Stimulated activated naive CD8-positive, alpha-beta T cell treated with anti-CD3 and anti-CD28 coated beads, Interleukin-15, Interleukin-2, amounts not matched to agents 100 ng/mL and 50 ng/mL, for 24 hours (primary cell): ENCODE results near the gene ZNF443.
"Not testable (repeated sequence)": the region's sequence is repeated elsewhere in the genome, so short reads cannot be mapped to it uniquely, and the experiment has no call there.

Source experiments
- H3K27ac Mint-ChIP-seq: one replicate; pipeline ENCODE4 v1.8.0; 2021; ENCODE audit warnings: mild to moderate bottlenecking, mixed read lengths
- H3K27me3 Mint-ChIP-seq: one replicate; pipeline ENCODE4 v1.8.0; 2021; ENCODE audit warnings: mixed read lengths
- H3K36me3 Mint-ChIP-seq: one replicate; pipeline ENCODE4 v1.8.0; 2021; ENCODE audit warnings: low read depth, mixed read lengths
- H3K4me1 Mint-ChIP-seq: one replicate; pipeline ENCODE4 v1.8.0; 2021; ENCODE audit warnings: low read depth, mixed read lengths
- H3K4me3 Mint-ChIP-seq: one replicate; pipeline ENCODE4 v1.8.0; 2021; ENCODE audit warnings: mild to moderate bottlenecking, mixed read lengths
- H3K9me3 Mint-ChIP-seq: one replicate; pipeline ENCODE4 v1.8.0; 2021; ENCODE audit warnings: mixed read lengths

The ZNF443 gene

DNA sequence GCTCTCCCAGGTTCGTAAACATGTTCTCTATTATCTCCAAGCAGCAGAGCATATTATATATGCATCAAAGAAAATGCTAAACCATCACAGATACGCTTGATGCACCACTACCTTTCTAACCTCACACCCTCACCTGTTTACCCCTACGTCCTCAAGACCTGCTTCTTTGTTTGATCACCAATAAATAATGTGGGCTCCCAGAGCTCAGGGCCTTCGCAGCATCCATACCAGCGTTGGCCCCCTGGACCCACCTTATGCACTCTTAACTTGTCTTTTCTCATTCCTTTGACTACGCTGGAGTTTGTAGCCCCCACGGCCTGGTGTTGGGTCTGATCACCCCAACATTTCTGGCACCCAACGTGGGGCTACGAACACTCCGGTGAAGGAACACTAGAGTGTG, 10.0 kb upstream of the ZNF443 start:
- H3K9me3 Mint-ChIP-seq: peaks cover 35% of the 10 kb centered on the region
- no peaks in the 10 kb centered on the region for H3K4me1 Mint-ChIP-seq
- peaks cover 16% of the 10 kb centered on the region for H3K36me3 Mint-ChIP-seq
- no peak overlapping the region for H3K4me3 Mint-ChIP-seq
- H3K27ac Mint-ChIP-seq: no peak overlapping the region
- no peaks in the 10 kb centered on the region for H3K27me3 Mint-ChIP-seq

GRCh38 chr19:12448808-12449207, 8.0 kb upstream of the ZNF443 start:
- H3K4me1 Mint-ChIP-seq: no peaks in the 10 kb centered on the region
- no peak overlapping the region for H3K27ac Mint-ChIP-seq
- H3K27me3 Mint-ChIP-seq: no peaks in the 10 kb centered on the region
- peaks cover 38% of the 10 kb centered on the region for H3K9me3 Mint-ChIP-seq
- H3K36me3 Mint-ChIP-seq: peaks cover 16% of the 10 kb centered on the region
- no peak overlapping the region for H3K4me3 Mint-ChIP-seq

GRCh38 chr19:12439686-12440540, 908 bp downstream of the ZNF443 start:
- Mint-ChIP-seq H3K36me3 (peaks cover 28% of the 10 kb centered on the region), H3K9me3 (peaks cover 23% of the 10 kb centered on the region), H3K4me3 (peak overlapping the region; percentile 99), H3K4me1 (peaks cover 13% of the 10 kb centered on the region), H3K27ac (peak overlapping the region; percentile 82)
- not testable (repeated sequence) for H3K27me3 Mint-ChIP-seq

- not testable (repeated sequence) for H3K4me1 Mint-ChIP-seq, H3K4me3 Mint-ChIP-seq, H3K27me3 Mint-ChIP-seq, H3K27ac Mint-ChIP-seq
- H3K36me3 Mint-ChIP-seq: peaks cover 78% of the 10 kb centered on the region
- peaks cover 47% of the 10 kb centered on the region for H3K9me3 Mint-ChIP-seq
Measured at GRCh38 chr19:12430726-12431299, 10.0 kb downstream of the ZNF443 start.

DNA sequence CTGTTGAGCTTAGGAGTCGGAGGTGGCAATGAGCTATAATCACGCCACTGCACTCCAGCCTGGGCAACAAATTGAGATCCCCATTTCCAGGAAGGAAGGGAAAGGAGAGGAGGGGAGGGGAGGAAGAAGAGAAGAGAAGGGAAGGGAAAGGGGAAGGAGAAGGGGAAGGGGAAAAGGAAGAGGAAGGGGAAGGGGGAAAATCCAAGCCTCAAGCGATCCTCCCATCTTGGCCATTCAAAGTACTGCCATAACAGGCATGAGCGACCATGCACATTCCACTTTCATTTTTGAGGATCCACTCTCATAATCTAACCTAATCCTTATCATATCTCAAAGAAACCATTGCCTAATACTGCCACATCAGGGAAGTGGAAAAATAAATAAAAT, 14.9 kb downstream of the ZNF443 start:
- Mint-ChIP-seq H3K27ac (no peak overlapping the region), H3K4me3 (no peak overlapping the region), H3K36me3 (peaks cover 63% of the 10 kb centered on the region), H3K27me3 (no peaks in the 10 kb centered on the region), H3K9me3 (peaks cover 32% of the 10 kb centered on the region), H3K4me1 (no peaks in the 10 kb centered on the region)

DNA sequence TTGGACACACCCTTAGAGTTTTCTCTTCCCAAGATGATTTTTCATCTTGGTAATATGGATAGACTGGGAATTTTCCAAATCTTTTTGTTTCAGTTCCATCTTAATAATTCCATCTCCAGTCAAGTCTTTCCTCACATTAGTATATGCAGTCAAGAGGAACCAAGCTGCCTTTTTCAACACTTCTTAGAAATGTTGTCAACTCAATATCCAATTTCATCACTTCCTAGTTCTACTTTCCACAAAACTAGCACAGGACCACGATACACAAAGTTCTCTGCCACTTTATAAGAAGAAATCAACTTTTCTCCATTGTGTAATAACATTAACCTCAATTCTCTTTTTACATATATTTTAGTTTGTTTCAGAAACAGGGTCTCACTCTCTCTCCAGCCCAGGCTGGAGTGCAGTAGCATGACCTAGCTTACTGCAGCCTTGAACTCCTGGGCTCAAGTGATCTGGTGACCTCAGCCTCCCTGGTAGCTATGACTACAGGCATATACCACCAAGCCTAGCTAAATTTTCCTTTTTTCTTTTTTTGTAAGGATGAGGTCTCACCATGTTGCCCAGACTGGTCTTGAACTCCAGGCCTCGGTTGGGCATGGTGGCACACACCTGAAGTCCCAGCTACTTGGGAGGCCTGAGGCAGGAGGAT, 15.5 kb downstream of the ZNF443 start:
- no peaks in the 10 kb centered on the region for H3K4me1 Mint-ChIP-seq
- H3K36me3 Mint-ChIP-seq: peaks cover 62% of the 10 kb centered on the region
- peaks cover 27% of the 10 kb centered on the region for H3K9me3 Mint-ChIP-seq
- H3K27me3 Mint-ChIP-seq: no peaks in the 10 kb centered on the region
- H3K27ac Mint-ChIP-seq: no peak overlapping the region
- H3K4me3 Mint-ChIP-seq: no peak overlapping the region

DNA sequence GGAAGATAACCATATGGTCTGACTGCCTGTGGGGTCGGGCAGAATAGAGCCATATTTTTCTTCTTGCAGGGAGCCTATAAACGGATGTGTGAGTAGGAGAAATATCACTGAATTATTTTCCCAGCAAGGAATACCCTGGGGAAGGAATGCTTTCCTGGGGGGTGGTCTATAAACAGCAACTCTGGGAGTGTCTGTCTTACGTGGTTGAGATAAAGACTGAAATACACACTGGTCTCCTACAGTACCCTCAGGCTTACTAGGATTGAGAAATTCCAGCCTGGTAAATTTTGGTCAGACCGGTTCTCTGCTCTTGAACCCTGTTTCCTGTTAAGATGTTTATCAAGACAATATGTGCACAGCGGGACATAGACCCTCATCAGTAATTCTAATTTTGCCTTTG, 23.5 kb downstream of the ZNF443 start:
- H3K27ac Mint-ChIP-seq, H3K4me1 Mint-ChIP-seq, H3K4me3 Mint-ChIP-seq, H3K27me3 Mint-ChIP-seq: not testable (repeated sequence)
- Mint-ChIP-seq H3K36me3 (peaks cover 30% of the 10 kb centered on the region), H3K9me3 (peaks cover 20% of the 10 kb centered on the region)

- H3K27me3 Mint-ChIP-seq: no peaks in the 10 kb centered on the region
- no peaks in the 10 kb centered on the region for H3K4me1 Mint-ChIP-seq
- peaks cover 22% of the 10 kb centered on the region for H3K9me3 Mint-ChIP-seq
- H3K27ac Mint-ChIP-seq: no peak overlapping the region
- peaks cover 12% of the 10 kb centered on the region for H3K36me3 Mint-ChIP-seq
- no peak overlapping the region for H3K4me3 Mint-ChIP-seq
Measured at GRCh38 chr19:12411893-12412292, 28.9 kb downstream of the ZNF443 start.

- Mint-ChIP-seq H3K27me3 (no peaks in the 10 kb centered on the region), H3K4me1 (peaks cover 20% of the 10 kb centered on the region), H3K9me3 (peaks cover 7% of the 10 kb centered on the region), H3K36me3 (peaks cover 12% of the 10 kb centered on the region), H3K27ac (peak within 1 kb of the TSS; percentile 77), H3K4me3 (peak within 1 kb of the TSS; percentile 90)
Measured at GRCh38 chr19:12400633-12401502, 40.0 kb downstream of the ZNF443 start, which contains the start of gene ZNF799. ZNF799 (minus strand) TSS chr19:12401271; CDS start chr19:12401070, 201 bp downstream.

DNA sequence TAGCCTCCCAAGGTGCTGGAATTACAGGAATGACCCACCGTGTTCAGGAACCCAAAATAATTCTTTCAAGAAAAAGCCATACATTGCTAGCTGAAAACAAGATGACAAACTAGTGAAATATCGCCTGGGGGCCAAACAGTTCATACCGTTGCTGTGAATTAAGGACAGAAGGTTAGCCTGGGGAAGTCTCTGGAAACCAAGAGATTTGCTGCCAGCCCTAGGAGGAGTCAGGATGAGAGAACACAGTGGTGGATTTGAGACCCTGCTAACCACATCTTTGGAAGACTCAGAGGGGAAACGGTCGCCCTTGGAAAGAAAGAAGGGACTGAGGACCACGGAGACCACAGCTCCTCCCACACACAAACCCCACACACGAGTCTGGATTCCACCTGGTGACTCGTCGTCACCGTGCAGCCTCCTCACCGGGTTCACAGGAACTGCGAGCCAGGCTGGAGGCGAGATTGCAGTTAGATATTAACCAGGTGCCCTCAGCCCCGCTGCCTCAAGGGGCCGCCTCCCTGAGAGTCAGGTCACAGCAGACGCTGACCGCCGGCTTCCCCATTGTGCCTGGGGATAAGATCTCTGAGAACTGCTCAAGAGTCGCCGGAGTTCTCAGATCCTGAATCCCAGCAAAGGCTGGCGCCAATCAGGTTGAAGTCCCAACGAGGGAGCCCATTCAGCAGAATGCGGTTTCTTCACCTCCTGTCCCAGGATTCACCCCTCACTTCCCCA, 40.8 kb downstream of the ZNF443 start:
- Mint-ChIP-seq H3K36me3 (peaks cover 19% of the 10 kb centered on the region), H3K27ac (peak overlapping the region; percentile 63), H3K9me3 (peaks cover 12% of the 10 kb centered on the region), H3K4me3 (peak overlapping the region; percentile 90), H3K4me1 (peaks cover 20% of the 10 kb centered on the region)
- not testable (repeated sequence) for H3K27me3 Mint-ChIP-seq

DNA sequence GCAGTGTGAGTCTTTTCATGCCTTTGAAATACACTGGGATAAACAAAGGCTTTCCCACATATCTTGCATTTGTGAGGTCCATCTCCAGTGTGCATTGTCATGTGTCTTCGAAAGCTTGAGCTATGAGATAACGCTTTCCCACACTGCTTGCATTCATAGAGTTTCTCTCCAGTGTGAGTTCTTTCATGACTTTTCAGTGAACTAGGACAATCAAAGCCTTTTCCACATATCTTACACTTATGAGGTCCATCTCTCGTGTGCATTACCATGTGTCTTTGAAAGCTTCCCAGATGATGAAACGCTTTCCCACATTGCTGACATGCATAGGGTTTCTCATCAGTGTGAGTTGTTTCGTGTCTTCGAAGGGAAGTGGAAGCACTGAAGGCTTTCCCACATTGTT, 49.7 kb downstream of the ZNF443 start:
- H3K27ac Mint-ChIP-seq, H3K4me1 Mint-ChIP-seq, H3K27me3 Mint-ChIP-seq, H3K4me3 Mint-ChIP-seq: not testable (repeated sequence)
- H3K36me3 Mint-ChIP-seq: peaks cover 71% of the 10 kb centered on the region
- H3K9me3 Mint-ChIP-seq: peaks cover 48% of the 10 kb centered on the region

DNA sequence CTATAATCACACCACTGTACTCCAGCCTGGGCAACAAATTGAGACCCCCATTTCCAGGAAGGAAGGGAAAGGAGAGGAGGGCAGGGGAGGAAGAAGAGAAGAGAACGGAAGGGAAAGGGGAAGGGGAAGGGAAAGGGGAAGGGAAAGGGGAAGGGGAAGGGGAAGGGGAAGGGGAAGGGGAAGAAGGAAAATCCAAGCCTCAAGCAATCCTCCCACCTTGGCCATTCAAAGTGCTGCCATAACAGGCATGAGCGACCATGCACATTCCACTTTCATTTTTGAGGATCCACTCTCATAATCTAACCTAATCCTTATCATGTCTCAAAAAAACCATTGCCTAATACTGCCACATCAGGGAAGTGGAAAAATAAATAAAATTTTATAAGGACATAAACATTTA, 54.5 kb downstream of the ZNF443 start:
- Mint-ChIP-seq H3K36me3 (peaks cover 43% of the 10 kb centered on the region), H3K9me3 (peaks cover 30% of the 10 kb centered on the region)
- H3K4me3 Mint-ChIP-seq, H3K27me3 Mint-ChIP-seq, H3K4me1 Mint-ChIP-seq, H3K27ac Mint-ChIP-seq: not testable (repeated sequence)

GRCh38 chr19:12380444-12380737, 60.4 kb downstream of the ZNF443 start:
- H3K36me3 Mint-ChIP-seq: peaks cover 39% of the 10 kb centered on the region
- H3K4me3 Mint-ChIP-seq: no peak overlapping the region
- no peaks in the 10 kb centered on the region for H3K4me1 Mint-ChIP-seq
- H3K27me3 Mint-ChIP-seq: no peaks in the 10 kb centered on the region
- peaks cover 39% of the 10 kb centered on the region for H3K9me3 Mint-ChIP-seq
- no peak overlapping the region for H3K27ac Mint-ChIP-seq

DNA sequence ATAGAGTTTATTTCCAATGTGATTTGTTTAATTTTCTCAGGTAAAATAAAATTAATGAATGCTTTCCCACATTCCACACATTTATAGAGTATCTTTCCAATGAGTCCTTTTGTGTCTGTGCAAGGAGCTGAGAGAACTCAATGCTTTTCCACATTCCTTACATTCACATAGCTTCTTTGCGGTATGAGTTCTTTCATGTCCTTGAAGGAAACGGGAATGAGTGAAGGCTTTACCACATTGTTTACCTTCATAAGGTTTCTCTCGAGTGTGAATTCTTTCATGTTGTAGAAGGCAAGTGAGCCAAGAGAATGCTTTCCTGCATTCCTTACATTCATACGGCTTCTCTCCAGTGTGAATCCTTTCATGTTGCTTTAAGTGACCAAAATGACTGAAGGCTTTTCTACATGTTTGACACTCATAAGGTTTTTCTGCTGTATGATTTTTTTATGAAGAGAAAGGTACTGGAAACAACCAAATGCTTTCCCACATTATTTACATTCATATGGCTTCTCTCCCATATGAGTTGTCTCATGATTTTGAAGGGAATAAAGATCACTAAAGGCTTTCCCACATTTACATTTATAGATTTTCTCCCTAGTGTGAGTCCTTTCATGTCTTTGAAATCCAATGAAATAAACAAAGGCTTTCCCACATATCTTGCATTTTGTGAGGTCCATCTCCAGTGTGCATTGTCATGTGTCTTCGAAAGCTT, 60.9 kb downstream of the ZNF443 start:
- no peak overlapping the region for H3K4me3 Mint-ChIP-seq
- no peaks in the 10 kb centered on the region for H3K4me1 Mint-ChIP-seq
- peaks cover 39% of the 10 kb centered on the region for H3K9me3 Mint-ChIP-seq
- no peak overlapping the region for H3K27ac Mint-ChIP-seq
- H3K36me3 Mint-ChIP-seq: peaks cover 42% of the 10 kb centered on the region
- H3K27me3 Mint-ChIP-seq: no peaks in the 10 kb centered on the region
